ENCODE measurements around the gene PDE1C.
"Not testable (repeated sequence)": the region's sequence is repeated elsewhere in the genome, so short reads cannot be mapped to it uniquely, and the experiment has no call there.

PDE1C gene

DNA sequence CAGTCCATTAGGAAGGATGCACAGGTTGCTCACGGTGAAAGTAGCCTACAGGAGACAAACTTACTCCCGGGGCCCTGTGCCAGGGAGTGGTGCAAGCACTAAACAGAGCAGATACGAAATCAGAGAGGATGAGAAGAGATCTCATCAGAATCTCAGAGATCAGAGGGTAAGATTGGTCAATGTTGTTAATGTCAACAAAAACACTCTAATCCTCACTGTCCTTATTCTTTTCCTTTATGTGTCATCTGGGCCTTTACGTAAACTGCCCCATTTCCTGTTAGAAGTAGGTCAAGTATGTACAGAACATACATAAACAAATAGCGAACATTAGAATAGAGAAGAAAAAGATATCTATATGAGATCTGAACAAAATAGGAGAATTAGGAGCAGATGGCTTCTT is 220.1 kb downstream of the PDE1C start:
- Histone ChIP-seq H3K9ac (ENCODE audit: low read depth, low read length) (no peak overlapping the region), H3K9me3 (ENCODE audit: control insufficient read depth, insufficient read depth, low read length) (no peaks in the 10 kb centered on the region), H3K27ac (ENCODE audit: low read depth, low read length) (no peak overlapping the region), H3K4me1 (ENCODE audit: control insufficient read depth, insufficient read depth, low read length) (no peaks in the 10 kb centered on the region), H3K27me3 (ENCODE audit: control insufficient read depth, insufficient read depth, low read length) (peaks cover 10% of the 10 kb centered on the region), H3K36me3 (ENCODE audit: control insufficient read depth, insufficient read depth, low read length) (no peaks in the 10 kb centered on the region), H3K4me3 (ENCODE audit: low read depth, low read length) (no peak overlapping the region)

DNA sequence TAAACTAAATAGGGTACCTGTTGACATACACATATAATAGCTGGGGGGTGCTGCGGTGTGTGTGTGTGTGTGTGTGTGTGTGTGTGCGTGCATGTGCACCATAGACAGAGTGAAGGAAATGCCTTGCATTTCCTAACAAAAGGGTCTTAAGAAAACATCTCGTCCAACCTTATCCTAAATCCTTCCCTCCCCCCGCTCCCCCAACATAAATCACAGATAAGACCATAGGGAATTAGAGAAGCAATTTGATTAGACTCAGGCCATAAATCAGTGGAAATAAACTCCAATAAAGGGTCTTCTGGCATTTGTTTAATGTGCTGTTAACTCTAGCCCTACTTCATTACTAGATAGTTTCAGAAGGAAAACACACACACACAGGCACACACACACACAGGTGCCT is 234.7 kb downstream of the PDE1C start:
- H3K9ac ChIP-seq (ENCODE audit: low read depth, low read length), result no peak overlapping the region
- H3K4me3 ChIP-seq (ENCODE audit: low read depth, low read length), result no peak overlapping the region
- no peaks in the 10 kb centered on the region for H3K36me3 ChIP-seq (ENCODE audit: control insufficient read depth, insufficient read depth, low read length)
- no peaks in the 10 kb centered on the region for H3K4me1 ChIP-seq (ENCODE audit: control insufficient read depth, insufficient read depth, low read length)
- H3K9me3 ChIP-seq (ENCODE audit: control insufficient read depth, insufficient read depth, low read length), result no peaks in the 10 kb centered on the region
- no peaks in the 10 kb centered on the region for H3K27me3 ChIP-seq (ENCODE audit: control insufficient read depth, insufficient read depth, low read length)
- H3K27ac ChIP-seq (ENCODE audit: low read depth, low read length), result no peak overlapping the region

DNA sequence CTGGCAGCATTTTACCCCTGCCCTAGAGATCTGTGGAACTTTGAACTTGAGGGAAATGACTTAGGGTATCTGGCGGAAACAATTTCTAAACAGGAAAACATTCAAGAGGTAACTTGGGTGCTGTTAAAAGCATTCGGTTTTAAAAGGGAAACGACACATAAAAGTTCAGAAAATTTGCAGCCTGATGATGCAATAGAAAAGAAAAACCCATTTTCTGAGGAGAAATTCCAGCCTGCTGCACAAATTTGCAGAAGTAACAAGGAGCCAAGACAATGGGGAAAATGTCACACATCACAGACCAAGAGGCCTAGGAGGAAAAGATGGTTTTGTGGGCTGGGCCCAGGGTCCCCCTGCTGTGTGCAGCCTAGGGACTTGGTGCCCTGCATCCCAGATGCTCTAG is 236.6 kb downstream of the PDE1C start:
- H3K4me1 ChIP-seq (ENCODE audit: control insufficient read depth, insufficient read depth, low read length); H3K36me3 ChIP-seq (ENCODE audit: control insufficient read depth, insufficient read depth, low read length); H3K27me3 ChIP-seq (ENCODE audit: control insufficient read depth, insufficient read depth, low read length); H3K4me3 ChIP-seq (ENCODE audit: low read depth, low read length); H3K27ac ChIP-seq (ENCODE audit: low read depth, low read length); H3K9me3 ChIP-seq (ENCODE audit: control insufficient read depth, insufficient read depth, low read length); H3K9ac ChIP-seq (ENCODE audit: low read depth, low read length): not testable (repeated sequence)

DNA sequence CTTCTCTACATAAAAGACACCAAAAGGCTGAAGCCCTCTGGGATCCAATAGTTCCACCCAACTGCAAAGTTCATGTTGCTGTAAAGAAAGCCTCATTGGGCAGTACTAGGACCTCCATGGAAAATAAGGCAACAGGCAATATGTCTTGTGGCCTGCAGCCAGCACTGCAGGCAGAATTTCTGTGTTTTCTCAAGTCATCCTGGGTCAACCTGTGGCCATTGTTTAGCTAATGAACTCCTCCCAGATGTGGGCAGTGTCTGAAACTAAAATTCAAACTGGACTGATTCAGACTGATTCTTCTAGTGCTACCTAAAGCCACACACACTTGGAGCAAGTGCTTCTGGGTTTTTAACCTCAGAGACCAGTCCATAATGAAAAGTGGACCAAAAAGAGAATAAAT is 241.7 kb downstream of the PDE1C start:
- Histone ChIP-seq H3K9me3 (ENCODE audit: control insufficient read depth, insufficient read depth, low read length) (no peaks in the 10 kb centered on the region), H3K4me3 (ENCODE audit: low read depth, low read length) (no peak overlapping the region), H3K9ac (ENCODE audit: low read depth, low read length) (no peak overlapping the region), H3K4me1 (ENCODE audit: control insufficient read depth, insufficient read depth, low read length) (peaks cover 10% of the 10 kb centered on the region; the same call in 1 of the 2 replicates), H3K36me3 (ENCODE audit: control insufficient read depth, insufficient read depth, low read length) (no peaks in the 10 kb centered on the region), H3K27me3 (ENCODE audit: control insufficient read depth, insufficient read depth, low read length) (no peaks in the 10 kb centered on the region), H3K27ac (ENCODE audit: low read depth, low read length) (no peak overlapping the region)

DNA sequence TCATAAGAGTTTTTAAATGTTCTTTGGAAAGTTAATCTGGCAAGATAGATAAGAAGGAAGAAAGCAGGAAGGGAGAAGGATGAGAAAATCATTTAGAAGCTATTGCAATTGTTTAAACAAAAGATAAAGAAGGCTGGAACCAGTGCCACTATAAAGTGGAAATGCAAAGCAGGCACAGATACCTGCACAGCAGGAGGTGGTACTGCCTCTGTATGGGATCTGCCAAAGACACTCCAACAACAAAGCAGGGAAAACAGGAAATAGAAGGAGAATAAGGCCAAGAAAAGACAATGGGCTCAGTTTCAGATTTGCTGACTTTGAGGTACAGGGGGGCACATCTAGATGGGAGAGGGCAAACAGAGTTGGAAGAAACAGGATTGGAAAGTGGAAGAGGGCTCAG is 244.6 kb downstream of the PDE1C start:
- Histone ChIP-seq H3K27me3 (ENCODE audit: control insufficient read depth, insufficient read depth, low read length) (no peaks in the 10 kb centered on the region), H3K4me1 (ENCODE audit: control insufficient read depth, insufficient read depth, low read length) (peaks cover 13% of the 10 kb centered on the region), H3K9me3 (ENCODE audit: control insufficient read depth, insufficient read depth, low read length) (no peaks in the 10 kb centered on the region), H3K36me3 (ENCODE audit: control insufficient read depth, insufficient read depth, low read length) (no peaks in the 10 kb centered on the region), H3K4me3 (ENCODE audit: low read depth, low read length) (no peak overlapping the region), H3K9ac (ENCODE audit: low read depth, low read length) (no peak overlapping the region), H3K27ac (ENCODE audit: low read depth, low read length) (no peak overlapping the region)

DNA sequence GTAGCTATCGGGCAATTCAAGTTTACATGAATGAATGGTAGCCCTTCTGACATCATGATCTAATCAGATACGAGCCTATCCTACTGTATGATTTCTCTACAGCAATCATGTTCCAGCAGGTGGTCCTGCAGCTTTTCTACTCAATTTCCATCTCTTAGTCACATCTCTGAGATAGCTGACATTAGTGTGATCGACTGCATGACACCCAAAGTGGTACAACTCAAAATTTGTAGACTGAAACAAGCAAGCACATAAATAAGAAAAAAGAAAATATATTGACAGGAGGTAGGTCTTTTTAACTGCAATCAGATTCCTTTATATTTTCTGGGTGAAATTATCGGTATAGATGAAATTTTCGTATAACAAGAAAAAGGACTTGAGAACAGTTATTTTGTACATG is 251.2 kb downstream of the PDE1C start:
- no peaks in the 10 kb centered on the region for H3K9me3 ChIP-seq (ENCODE audit: control insufficient read depth, insufficient read depth, low read length)
- no peaks in the 10 kb centered on the region for H3K27me3 ChIP-seq (ENCODE audit: control insufficient read depth, insufficient read depth, low read length)

DNA sequence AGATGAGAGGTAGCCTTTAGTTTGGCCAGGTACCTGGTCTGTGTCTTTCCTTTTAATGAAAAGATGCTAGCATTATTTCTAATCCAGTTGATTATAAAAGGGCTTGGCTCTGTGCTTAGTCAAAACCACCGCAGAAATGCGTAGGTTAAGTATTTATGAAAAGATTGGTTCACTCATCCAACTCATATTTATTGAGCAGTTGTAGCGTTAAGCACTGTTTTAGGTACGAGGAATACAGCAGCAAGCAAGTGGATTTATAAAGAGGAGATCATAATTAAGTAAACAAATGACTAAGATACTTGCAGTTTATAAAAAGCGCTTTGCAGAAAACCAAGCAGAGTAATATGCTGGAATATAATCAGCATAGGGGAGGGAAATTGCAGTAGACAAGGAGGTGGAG is 253.4 kb downstream of the PDE1C start:
- H3K36me3 ChIP-seq (ENCODE audit: control insufficient read depth, insufficient read depth, low read length), result no peaks in the 10 kb centered on the region

More for the DNA sequence above, 251.2 kb downstream of the PDE1C start:
- no peak overlapping the region for H3K27ac ChIP-seq (ENCODE audit: low read depth, low read length)
- H3K9ac ChIP-seq (ENCODE audit: low read depth, low read length), result no peak overlapping the region
- H3K36me3 ChIP-seq (ENCODE audit: control insufficient read depth, insufficient read depth, low read length), result no peaks in the 10 kb centered on the region
- H3K4me3 ChIP-seq (ENCODE audit: low read depth, low read length), result no peak overlapping the region
- peaks cover 3% of the 10 kb centered on the region; the same call in 1 of the 2 replicates for H3K4me1 ChIP-seq (ENCODE audit: control insufficient read depth, insufficient read depth, low read length)

DNA sequence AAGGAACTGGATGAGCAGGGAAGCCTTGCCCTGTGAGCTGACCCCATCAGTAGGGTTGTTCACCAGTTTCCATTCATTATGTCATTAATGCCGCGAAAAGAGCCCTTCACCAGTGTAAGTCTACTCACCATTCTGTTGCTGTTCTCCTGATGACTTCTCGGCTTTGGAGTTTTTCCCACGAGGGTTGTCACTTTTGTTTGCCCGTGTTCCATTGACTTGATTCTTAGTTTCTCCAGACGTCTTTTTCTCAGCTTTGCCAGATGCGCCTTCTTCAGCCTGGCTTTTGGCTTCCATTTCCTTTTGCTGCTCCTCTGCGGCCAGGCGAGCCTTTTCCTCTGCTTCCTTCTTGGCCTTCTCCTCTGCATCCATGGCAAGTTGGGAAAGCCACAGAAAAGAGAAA is 254.4 kb downstream of the PDE1C start:
- H3K9me3 ChIP-seq (ENCODE audit: control insufficient read depth, insufficient read depth, low read length), result no peaks in the 10 kb centered on the region
- H3K36me3 ChIP-seq (ENCODE audit: control insufficient read depth, insufficient read depth, low read length), result no peaks in the 10 kb centered on the region
- H3K27me3 ChIP-seq (ENCODE audit: control insufficient read depth, insufficient read depth, low read length), result no peaks in the 10 kb centered on the region
- no peak overlapping the region for H3K9ac ChIP-seq (ENCODE audit: low read depth, low read length)
- H3K27ac ChIP-seq (ENCODE audit: low read depth, low read length), result no peak overlapping the region
- no peak overlapping the region for H3K4me3 ChIP-seq (ENCODE audit: low read depth, low read length)
- H3K4me1 ChIP-seq (ENCODE audit: control insufficient read depth, insufficient read depth, low read length), result peaks cover under 1% of the 10 kb centered on the region; the same call in 1 of the 2 replicates

More for the DNA sequence above, 253.4 kb downstream of the PDE1C start:
- Histone ChIP-seq H3K9me3 (ENCODE audit: control insufficient read depth, insufficient read depth, low read length) (no peaks in the 10 kb centered on the region), H3K27ac (ENCODE audit: low read depth, low read length) (no peak overlapping the region), H3K27me3 (ENCODE audit: control insufficient read depth, insufficient read depth, low read length) (no peaks in the 10 kb centered on the region), H3K9ac (ENCODE audit: low read depth, low read length) (no peak overlapping the region), H3K4me1 (ENCODE audit: control insufficient read depth, insufficient read depth, low read length) (peaks cover 3% of the 10 kb centered on the region; the same call in 1 of the 2 replicates), H3K4me3 (ENCODE audit: low read depth, low read length) (no peak overlapping the region)

DNA sequence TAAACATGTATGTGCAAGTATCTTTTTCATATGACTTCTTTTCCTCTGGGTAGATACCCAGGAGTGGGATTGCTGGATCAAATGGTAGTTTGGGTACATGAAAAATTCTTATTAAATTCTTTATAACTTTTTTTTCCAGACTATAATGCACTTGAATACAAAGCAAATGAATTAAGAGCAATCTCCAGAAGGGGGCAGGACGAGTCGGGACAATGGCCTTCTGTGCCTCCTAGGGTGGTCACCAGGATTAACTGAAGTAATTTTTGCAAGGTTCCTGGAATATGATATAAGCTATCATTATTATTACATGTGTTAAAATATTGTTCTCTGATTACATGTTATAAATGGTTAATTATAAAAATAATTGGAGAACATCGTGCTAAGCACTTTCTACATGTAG is 256.0 kb downstream of the PDE1C start:
- Histone ChIP-seq H3K27ac (ENCODE audit: low read depth, low read length) (no peak overlapping the region), H3K4me1 (ENCODE audit: control insufficient read depth, insufficient read depth, low read length) (no peaks in the 10 kb centered on the region), H3K9ac (ENCODE audit: low read depth, low read length) (no peak overlapping the region), H3K9me3 (ENCODE audit: control insufficient read depth, insufficient read depth, low read length) (no peaks in the 10 kb centered on the region), H3K27me3 (ENCODE audit: control insufficient read depth, insufficient read depth, low read length) (no peaks in the 10 kb centered on the region), H3K36me3 (ENCODE audit: control insufficient read depth, insufficient read depth, low read length) (no peaks in the 10 kb centered on the region), H3K4me3 (ENCODE audit: low read depth, low read length) (no peak overlapping the region)

DNA sequence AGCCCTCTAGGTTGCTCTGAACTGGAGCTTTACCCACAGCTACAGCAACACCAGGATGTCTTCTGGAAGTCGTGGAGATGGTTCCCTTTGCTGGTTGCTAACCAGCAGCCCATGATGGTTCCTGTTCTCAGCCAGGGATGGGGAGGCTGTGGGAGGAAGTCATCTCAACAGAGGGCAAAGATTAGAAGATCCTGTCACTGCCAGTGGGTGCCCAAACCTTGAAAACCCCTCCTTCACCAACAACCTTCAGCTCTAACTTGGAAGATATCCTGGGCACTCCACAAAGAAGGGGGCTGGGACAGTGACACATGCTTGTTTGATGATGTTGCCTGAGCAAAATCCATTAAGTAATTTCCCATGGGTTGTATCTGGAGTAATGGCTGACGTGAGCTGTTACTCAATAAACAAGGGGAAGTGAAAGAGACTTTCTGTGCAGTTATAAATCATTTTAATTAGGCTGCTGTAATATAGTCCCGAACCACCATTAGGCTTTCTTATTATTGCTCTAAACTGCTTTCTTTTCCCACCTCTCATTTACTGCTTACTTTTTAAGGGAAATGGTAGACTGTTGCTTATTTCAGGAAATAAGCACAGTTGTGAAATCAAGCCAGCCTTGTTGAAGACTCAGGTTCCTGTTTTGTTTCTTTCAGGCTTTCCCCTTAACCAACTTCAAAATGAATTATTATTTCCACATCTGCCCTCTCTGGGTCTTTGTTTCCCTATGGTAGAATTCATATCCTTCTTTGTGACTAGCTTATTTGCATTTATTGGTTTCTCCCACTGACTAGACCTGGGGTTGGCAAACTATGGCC is 258.4 kb downstream of the PDE1C start:
- H3K9me3 ChIP-seq (ENCODE audit: control insufficient read depth, insufficient read depth, low read length), result no peaks in the 10 kb centered on the region
- H3K4me3 ChIP-seq (ENCODE audit: low read depth, low read length), result no peak overlapping the region
- H3K4me1 ChIP-seq (ENCODE audit: control insufficient read depth, insufficient read depth, low read length), result no peaks in the 10 kb centered on the region
- no peaks in the 10 kb centered on the region for H3K36me3 ChIP-seq (ENCODE audit: control insufficient read depth, insufficient read depth, low read length)
- H3K27ac ChIP-seq (ENCODE audit: low read depth, low read length), result no peak overlapping the region
- H3K9ac ChIP-seq (ENCODE audit: low read depth, low read length), result no peak overlapping the region
- no peaks in the 10 kb centered on the region for H3K27me3 ChIP-seq (ENCODE audit: control insufficient read depth, insufficient read depth, low read length)

DNA sequence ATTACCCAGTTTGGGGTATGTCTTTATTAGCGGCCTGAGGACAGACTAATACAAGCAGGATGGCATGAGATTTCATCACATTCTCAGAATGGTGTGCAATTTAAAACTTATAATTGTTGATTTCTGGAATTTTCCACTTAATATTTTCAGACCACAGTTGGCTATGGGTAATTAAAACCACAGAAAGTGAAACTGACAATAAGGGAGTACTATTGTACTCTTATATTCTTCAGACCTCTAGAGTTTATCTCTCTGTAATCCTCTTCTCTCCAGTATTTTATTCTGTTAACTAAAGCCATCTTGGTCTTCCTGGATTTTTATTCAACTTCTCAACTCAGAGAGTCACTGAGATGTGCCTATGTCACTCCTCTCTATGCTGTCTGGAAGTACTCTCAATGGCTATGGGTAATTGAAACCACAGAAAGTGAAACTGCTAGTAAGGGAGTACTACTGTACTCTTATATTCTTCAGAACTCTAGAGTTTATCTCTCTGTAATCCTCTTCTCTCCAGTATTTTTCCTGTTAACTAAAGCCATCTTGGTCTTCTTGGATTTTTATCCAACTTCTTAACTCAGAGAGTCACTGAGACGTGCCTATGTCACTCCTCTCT is 264.9 kb downstream of the PDE1C start:
- Histone ChIP-seq H3K27me3 (ENCODE audit: control insufficient read depth, insufficient read depth, low read length) (no peaks in the 10 kb centered on the region), H3K9ac (ENCODE audit: low read depth, low read length) (no peak overlapping the region), H3K27ac (ENCODE audit: low read depth, low read length) (no peak overlapping the region), H3K9me3 (ENCODE audit: control insufficient read depth, insufficient read depth, low read length) (no peaks in the 10 kb centered on the region), H3K4me3 (ENCODE audit: low read depth, low read length) (no peak overlapping the region), H3K36me3 (ENCODE audit: control insufficient read depth, insufficient read depth, low read length) (no peaks in the 10 kb centered on the region), H3K4me1 (ENCODE audit: control insufficient read depth, insufficient read depth, low read length) (no peaks in the 10 kb centered on the region)
